Measurements from ENCODE around the gene CBARP.

- TF ChIP-seq YY1 (IDR thresholded peaks at IDR 0.05) (no peak), CTCF (IDR thresholded peaks at IDR 0.05; ENCODE audit: low read depth, low read length, missing input control) (no peak), MAX (IDR thresholded peaks at IDR 0.05) (no peak), ATF3 (IDR thresholded peaks at IDR 0.05) (no peak), REST (IDR thresholded peaks at IDR 0.05) (no peak), ZBTB33 (IDR thresholded peaks at IDR 0.05) (no peak), RXRA (IDR thresholded peaks at IDR 0.05) (no peak), HNF4G (IDR thresholded peaks at IDR 0.05) (no peak), FOXA1 (IDR thresholded peaks at IDR 0.05) (no peak), JUND (IDR thresholded peaks at IDR 0.05) (no peak), GABPA (IDR thresholded peaks at IDR 0.05 in 1 of 2, conservative IDR thresholded peaks at IDR 0.05 in 1 of 2) (no peak)
Observed at GRCh38 chr19:1275976-1276627, 38.3 kb upstream of the CBARP start.

Data from liver (tissue), 3 donors.